GM08714 (cell line): Measurements from ENCODE around the gene ARSJ.

Experiments
- H3K4me3 ChIP-seq: fragments of 200-500 bp; sonication (Bioruptor generic); 2 replicates; pipeline ENCODE4 v1.5.1; 2014; ENCODE audit warnings: mild to moderate bottlenecking, low read length, inconsistent platforms
- ZNF274 ChIP-seq: IDR thresholded peaks from 2 replicates; pipeline ENCODE4 v1.6.1; 2012; ENCODE audit warnings: mild to moderate bottlenecking, low read depth, low read length

Gene ARSJ

GRCh38 chr4:113919145-113919544 is 60.3 kb downstream of the ARSJ start:
- H3K4me3 ChIP-seq = no peak overlapping the region
- no peak for TF ChIP-seq ZNF274

GRCh38 chr4:113908829-113909228 is 70.6 kb downstream of the ARSJ start:
- no peak for TF ChIP-seq ZNF274
- no peak overlapping the region for H3K4me3 ChIP-seq

DNA sequence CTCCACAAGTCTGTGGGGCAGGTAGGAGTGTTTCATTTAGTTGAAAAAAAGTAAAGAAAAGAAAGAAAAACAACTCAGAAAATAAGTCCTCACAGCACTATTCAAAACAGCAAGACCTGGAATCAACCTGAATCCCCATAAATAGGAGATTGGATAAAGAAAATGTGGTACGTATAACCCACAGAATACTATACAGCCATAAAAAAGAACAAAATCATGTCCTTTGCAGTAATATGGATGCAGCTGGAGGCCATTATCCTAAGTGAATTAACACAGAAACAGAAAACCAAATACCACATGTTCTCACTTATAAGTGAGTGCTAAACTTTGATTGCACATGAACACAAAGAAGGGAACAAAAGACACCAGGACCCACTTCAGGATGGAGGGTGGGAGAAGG is 71.9 kb downstream of the ARSJ start:
- no peak overlapping the region for H3K4me3 ChIP-seq
- TF ChIP-seq ZNF274 = no peak

DNA sequence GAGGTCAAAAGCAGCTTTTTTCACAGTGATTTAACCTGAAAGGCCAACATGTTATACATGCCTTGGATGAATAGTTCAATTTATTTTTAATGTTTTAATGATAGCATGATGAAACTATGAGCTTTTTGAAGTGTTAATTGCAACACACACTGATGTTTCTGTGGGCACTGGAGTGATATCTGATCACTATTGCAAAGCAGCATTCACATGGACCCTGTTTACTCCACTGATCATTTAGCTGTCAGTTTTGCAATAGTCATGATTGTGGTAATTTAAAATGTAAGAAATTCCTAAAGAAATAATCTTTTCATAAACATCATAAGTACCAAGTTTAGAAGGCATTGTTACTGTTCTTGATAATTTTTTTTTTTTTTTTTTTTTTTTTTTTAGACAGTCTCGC is 74.1 kb downstream of the ARSJ start:
- no peak overlapping the region for H3K4me3 ChIP-seq
- TF ChIP-seq ZNF274 = no peak

DNA sequence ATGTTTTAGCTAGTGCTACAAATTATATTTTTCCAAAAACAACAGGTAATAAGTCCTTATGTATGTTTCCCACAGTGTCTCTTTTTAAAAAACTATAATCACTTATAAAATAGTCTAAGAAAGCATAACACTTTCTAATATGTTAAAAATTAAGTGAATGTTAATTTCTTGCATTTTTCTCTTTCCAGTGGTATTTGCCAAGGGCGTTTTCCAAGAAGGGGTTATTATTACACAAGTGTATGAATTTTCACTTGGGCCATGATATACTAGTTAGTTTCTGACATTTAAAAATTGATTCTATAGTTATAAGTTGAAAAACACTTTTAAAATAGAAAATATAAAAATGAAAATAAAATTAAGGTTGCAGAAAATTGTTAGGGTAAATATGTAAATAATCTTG is 74.6 kb downstream of the ARSJ start:
- H3K4me3 ChIP-seq = no peak overlapping the region
- no peak for TF ChIP-seq ZNF274

- TF ChIP-seq ZNF274 = no peak
These were observed 77.3 kb downstream of the ARSJ start for GRCh38 chr4:113901994-113902787.

GRCh38 chr4:113899271-113900070 is 80.0 kb downstream of the ARSJ start:
- H3K4me3 ChIP-seq = no peak overlapping the region
- no peak for TF ChIP-seq ZNF274

More at GRCh38 chr4:113901994-113902787, 77.3 kb downstream of the ARSJ start:
- H3K4me3 ChIP-seq = no peak overlapping the region; the same call in 1 of the 2 replicates

DNA sequence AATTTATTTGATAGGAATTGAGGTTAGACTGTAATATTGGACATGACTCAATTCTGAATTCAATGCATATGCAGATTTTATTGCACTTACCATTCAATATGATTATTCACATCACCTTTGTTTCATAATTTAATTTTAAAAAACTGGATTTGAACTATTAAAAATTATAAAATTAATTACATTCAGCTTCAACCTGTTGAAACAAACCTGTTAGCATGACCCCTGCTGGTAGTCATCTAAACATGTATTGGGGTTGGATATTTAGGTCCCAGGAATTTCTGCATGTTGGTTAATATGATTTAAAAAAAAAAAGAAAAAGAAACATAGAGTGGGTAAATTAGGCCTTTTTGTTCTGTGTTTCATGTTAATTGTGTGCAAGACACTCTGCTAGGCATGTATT is 85.9 kb downstream of the ARSJ start:
- no peak for TF ChIP-seq ZNF274

GRCh38 chr4:113888006-113888405 is 91.4 kb downstream of the ARSJ start:
- no peak overlapping the region for H3K4me3 ChIP-seq

More for the DNA sequence above, 85.9 kb downstream of the ARSJ start:
- H3K4me3 ChIP-seq = no peak overlapping the region

GRCh38 chr4:113885291-113885690 is 94.2 kb downstream of the ARSJ start:
- no peak overlapping the region for H3K4me3 ChIP-seq
- no peak for TF ChIP-seq ZNF274

More at GRCh38 chr4:113888006-113888405, 91.4 kb downstream of the ARSJ start:
- no peak for TF ChIP-seq ZNF274

GRCh38 chr4:113884655-113885054 is 94.8 kb downstream of the ARSJ start:
- TF ChIP-seq ZNF274 = no peak
- H3K4me3 ChIP-seq = no peak overlapping the region

- H3K4me3 ChIP-seq = no peak overlapping the region
These were observed 96.8 kb downstream of the ARSJ start for GRCh38 chr4:113882668-113883067.

GRCh38 chr4:113881256-113881655 is 98.2 kb downstream of the ARSJ start:
- TF ChIP-seq ZNF274 = no peak
- no peak overlapping the region for H3K4me3 ChIP-seq

More at GRCh38 chr4:113882668-113883067, 96.8 kb downstream of the ARSJ start:
- no peak for TF ChIP-seq ZNF274

DNA sequence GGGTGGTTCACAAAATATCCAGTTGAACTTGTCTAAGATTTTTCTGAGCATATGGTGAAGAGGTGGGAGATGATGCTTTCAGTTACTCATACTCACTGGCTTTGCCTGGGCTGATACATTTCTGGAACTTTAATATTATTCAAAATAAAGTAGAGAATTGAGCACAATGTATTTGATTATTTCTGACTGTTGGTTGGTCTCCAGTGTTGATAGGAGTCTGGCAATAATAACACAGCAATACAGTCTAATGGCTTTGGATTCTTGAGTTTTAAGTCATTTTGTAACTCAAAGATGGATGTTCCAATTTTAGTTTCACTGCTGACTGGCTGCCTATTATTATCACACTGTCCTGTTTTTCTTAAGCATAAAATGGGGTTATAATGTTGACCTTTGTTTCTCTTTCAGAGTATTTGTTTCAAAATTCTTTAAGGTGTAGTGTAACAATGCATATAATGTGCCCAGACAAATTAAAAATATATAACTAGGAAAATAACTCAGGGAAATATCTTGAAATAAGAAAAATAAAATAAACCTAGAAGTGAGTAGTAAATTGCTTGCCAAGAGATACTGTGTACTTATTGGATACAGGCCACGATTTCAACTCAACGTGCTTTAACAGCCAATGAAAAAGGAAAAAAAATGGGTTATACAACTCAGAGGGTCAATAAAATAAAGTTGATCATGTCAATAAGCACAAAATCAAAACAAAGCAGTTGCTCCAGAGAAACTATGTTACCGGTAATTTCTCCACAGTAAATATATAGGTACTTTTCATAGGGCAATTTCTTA is 99.0 kb downstream of the ARSJ start:
- H3K4me3 ChIP-seq = no peak overlapping the region
- no peak for TF ChIP-seq ZNF274

GRCh38 chr4:113878668-113879067 is 100.8 kb downstream of the ARSJ start:
- no peak overlapping the region for H3K4me3 ChIP-seq
- no peak for TF ChIP-seq ZNF274
